HT1080 (cell line): Measurements from ENCODE around the gene CREG2. TPM values are rescaled to one million over a fixed set of nuclear protein-coding genes. Genes with fewer than 3 reads are reported as not detected.
"Not testable (repeated sequence)": the region's sequence is repeated elsewhere in the genome, so short reads cannot be mapped to it uniquely, and the experiment has no call there.

ENCODE experiments used
- DNase-seq: peaks from one replicate; pipeline ENCODE4 v3.0.0-alpha.2; 2015; ENCODE audit warnings: low read depth
- total RNA-seq: library from RNA; depleted of rRNA; stranded (reverse); fragments of >200 nt; shearing (Covaris generic); gene quantifications from 2 replicates; pipeline ENCODE4 v1.2.3, GENCODE V29; 2014

The CREG2 gene
- total RNA-seq, 1 experiment from 2014 or later = 7.1 TPM

- DNase-seq = peak; percentile 52
Observed at GRCh38 chr2:101349893-101350662, 37.2 kb downstream of the CREG2 start.

- DNase-seq = no peak
Observed at GRCh38 chr2:101348883-101349282, 38.4 kb downstream of the CREG2 start.

- no peak for DNase-seq
Observed at GRCh38 chr2:101346909-101347308, 40.4 kb downstream of the CREG2 start.

GRCh38 chr2:101344137-101344536 is 43.2 kb downstream of the CREG2 start:
- no peak for DNase-seq

- DNase-seq = no peak
Observed at GRCh38 chr2:101342625-101343008, 44.7 kb downstream of the CREG2 start.

GRCh38 chr2:101341901-101342624 is 45.2 kb downstream of the CREG2 start:
- peak; percentile 76 for DNase-seq

GRCh38 chr2:101341421-101341820 is 45.9 kb downstream of the CREG2 start:
- no peak for DNase-seq

- DNase-seq = no peak
Observed at GRCh38 chr2:101340141-101340551, 47.2 kb downstream of the CREG2 start.

- DNase-seq = no peak
Observed at GRCh38 chr2:101339266-101339880, 47.9 kb downstream of the CREG2 start.

GRCh38 chr2:101337877-101338276 is 49.4 kb downstream of the CREG2 start:
- DNase-seq = peak; percentile 54

GRCh38 chr2:101332885-101333766 is 54.2 kb downstream of the CREG2 start:
- no peak for DNase-seq

GRCh38 chr2:101331202-101331601 is 56.1 kb downstream of the CREG2 start:
- DNase-seq = no peak

GRCh38 chr2:101330253-101330933 is 56.9 kb downstream of the CREG2 start:
- peak; percentile 64 for DNase-seq

GRCh38 chr2:101329026-101329425 is 58.3 kb downstream of the CREG2 start:
- DNase-seq = no peak

GRCh38 chr2:101328474-101329007 is 58.8 kb downstream of the CREG2 start:
- peak; percentile 96 for DNase-seq

GRCh38 chr2:101327863-101328394 is 59.4 kb downstream of the CREG2 start:
- DNase-seq = no peak

- no peak for DNase-seq
Observed at GRCh38 chr2:101325425-101325824, 61.9 kb downstream of the CREG2 start.

- DNase-seq = not testable (repeated sequence)
Observed at GRCh38 chr2:101316568-101316967, 70.7 kb downstream of the CREG2 start.

GRCh38 chr2:101311696-101312017 is 75.6 kb downstream of the CREG2 start:
- DNase-seq = no peak
